HFF-Myc (cell line): ENCODE results near the gene OTP.

Experiments
- DNase-seq: peaks from one replicate; pipeline ENCODE4 v3.0.0-alpha.2; 2011; ENCODE audit warnings: low read depth; ENCODE audit errors: extremely low read depth
- H3K4me3 ChIP-seq: replicated peaks from 2 replicates; pipeline ENCODE4 v1.5.1; 2011; ENCODE audit warnings: low read depth, mild to moderate bottlenecking, control low read depth, low read length
- TF ChIP-seq, protein P1 (sequence below): IDR thresholded peaks from 2 replicates; pipeline ENCODE4 v1.5.1; 2012; ENCODE audit warnings: mild to moderate bottlenecking, low read depth, low read length, control low read depth; ENCODE audit errors: missing control alignments

The OTP gene

DNA sequence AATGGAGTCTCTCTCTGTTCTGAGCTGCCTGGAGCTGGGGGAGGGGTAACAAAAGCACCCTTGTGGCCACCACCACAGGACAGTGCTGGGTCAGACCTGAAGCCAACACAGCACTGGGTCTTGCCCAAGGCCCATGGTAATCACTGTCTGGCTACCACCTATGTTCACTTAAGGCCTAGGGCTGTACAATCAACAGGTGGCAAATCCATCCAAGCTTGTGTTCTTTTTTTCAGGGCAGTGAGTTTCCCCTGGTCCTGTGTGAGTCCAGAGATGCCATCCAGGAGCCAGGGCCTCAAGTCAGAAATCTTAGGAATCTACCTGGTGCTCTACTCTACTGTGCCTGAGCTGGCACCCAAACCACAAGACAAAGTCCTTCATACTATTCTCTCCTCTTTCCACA, 20.1 kb upstream of the OTP start:
- TF ChIP-seq, protein P1, sequence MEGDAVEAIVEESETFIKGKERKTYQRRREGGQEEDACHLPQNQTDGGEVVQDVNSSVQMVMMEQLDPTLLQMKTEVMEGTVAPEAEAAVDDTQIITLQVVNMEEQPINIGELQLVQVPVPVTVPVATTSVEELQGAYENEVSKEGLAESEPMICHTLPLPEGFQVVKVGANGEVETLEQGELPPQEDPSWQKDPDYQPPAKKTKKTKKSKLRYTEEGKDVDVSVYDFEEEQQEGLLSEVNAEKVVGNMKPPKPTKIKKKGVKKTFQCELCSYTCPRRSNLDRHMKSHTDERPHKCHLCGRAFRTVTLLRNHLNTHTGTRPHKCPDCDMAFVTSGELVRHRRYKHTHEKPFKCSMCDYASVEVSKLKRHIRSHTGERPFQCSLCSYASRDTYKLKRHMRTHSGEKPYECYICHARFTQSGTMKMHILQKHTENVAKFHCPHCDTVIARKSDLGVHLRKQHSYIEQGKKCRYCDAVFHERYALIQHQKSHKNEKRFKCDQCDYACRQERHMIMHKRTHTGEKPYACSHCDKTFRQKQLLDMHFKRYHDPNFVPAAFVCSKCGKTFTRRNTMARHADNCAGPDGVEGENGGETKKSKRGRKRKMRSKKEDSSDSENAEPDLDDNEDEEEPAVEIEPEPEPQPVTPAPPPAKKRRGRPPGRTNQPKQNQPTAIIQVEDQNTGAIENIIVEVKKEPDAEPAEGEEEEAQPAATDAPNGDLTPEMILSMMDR, result no peak
- no peak for DNase-seq
- H3K4me3 ChIP-seq, result no peak overlapping the region

DNA sequence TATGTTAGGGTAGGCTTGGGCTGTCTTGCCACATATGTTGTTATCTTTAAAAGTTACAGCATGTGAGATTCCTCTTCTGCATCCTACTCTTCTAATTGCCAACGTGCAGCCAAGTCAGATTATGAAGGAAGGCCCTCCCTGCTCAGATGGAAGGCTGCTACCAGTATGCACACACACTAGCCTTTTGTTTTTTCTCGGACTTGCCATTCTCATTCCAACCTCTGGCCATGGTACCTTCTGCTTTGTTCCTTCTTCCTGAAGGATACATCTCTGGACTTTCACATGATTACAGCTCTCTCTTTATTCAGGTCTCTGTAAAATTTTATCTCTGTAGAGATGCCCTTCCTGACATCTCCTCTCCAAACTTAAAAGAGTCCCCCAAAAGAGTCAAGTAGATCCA, 12.8 kb upstream of the OTP start:
- TF ChIP-seq, protein P1, result no peak
- DNase-seq, result no peak

DNA sequence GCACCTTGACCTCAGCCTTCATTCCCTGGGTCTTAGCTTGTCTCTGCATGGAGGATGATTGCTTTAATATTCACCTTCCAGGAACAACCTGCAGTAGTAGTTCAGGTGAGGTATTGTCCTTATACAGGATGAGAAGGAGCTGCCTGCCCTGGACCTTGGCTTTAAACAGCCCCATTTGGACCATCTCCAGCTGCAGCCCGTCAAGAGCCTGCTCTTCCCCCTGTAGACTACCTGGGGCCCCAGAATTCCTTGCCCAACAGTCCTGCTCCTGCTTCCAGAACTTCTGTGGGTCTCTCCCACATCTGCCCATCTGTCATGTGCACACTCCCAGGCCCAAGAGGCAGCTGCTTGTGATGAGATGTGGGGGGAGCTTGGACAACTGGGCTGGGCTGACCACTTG, 12.2 kb upstream of the OTP start:
- TF ChIP-seq, protein P1, result no peak
- H3K4me3 ChIP-seq, result no peak overlapping the region
- DNase-seq, result no peak

More for the DNA sequence above, 12.8 kb upstream of the OTP start:
- H3K4me3 ChIP-seq, result no peak overlapping the region

DNA sequence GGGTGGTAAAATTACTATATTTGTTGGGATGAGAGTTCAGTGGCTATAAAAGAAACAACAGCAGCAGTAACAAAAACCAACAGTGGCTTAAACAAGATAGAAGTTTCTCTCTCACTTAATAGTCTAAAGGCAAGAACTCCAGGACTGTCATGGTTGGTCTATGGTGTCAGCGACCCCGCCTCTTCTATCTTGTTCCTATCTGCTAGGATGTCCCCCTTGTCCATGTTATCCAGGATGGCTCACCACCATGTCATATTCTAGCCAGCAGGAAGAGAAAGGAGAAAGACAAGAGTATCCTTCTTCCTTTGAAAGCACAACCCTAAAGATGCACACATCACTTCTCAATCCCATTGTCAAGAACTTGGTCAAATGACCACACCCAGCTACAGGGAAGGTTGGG, 11.3 kb upstream of the OTP start:
- TF ChIP-seq, protein P1, result no peak
- H3K4me3 ChIP-seq, result no peak overlapping the region
- no peak for DNase-seq

DNA sequence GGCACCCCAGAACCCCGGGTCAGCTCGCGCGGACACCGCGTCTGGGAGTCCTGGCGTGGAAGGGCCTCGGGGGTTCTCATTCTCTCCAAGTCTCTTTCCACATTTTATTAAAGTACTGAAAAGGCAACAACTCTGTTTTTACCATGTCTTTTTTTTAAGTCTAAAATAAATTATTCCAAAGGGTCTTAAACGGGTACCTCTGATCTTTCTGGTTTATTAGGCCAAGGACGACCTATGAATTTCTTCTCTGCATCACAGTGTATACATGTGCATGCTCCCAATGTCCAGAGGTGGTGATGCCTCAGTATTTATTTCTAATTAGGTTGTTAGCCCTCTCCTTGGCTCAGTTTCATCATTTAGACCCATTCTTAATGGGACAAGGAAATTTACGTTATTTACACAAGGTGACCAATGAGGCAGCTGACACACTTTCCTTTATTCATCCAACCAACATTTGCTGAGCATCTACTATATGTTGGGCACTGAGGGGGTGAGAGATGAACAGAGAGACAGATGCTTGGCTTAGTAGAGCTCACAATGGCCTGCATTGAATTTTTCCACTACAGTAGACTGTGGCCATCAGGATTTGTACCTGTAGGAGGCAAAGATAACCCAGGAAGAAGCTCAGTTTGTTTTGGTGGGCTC, 7.6 kb upstream of the OTP start:
- no peak overlapping the region for H3K4me3 ChIP-seq
- DNase-seq, result no peak

DNA sequence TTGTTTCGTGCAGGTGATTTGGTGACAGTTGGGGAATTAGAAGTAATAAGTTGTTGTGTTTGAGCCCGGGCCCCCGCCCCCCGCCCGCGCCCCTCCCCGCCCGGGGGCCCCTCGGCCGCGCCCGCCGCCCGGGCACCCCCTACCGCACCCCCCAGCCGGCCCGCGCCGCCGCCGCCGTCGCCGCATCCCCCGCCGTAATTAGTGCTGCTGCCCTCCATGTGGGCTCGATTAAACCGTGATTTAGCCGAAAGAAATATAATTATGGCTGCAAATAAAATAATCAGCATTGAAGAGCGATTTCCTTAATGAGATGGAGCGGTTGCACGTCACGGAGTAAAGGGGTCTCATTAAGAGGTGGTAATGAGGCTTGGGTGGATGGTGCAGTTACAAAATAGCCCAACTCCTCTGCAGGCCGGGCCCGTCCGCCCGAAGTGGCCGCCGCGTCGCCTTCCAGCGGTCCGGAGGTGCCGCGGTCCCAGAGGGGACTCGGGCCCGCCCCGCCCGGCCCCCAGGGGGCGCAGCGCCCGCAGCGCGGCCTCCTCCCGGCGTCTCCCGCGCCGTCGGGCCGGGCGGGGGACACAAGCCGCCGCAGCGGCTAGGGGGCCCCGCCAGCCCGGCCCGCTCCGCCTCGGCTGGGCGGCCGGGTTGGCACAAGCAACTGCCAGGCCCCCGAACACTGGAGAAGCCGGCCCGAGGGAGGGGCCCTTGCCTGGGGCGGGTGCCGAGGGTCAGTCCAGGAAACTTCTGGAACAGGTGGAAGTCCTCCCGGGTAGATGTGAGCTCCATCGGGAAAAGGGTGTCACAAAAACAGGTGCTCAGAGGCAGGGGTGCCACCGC, 6.9 kb upstream of the OTP start:
- no peak for DNase-seq
- TF ChIP-seq, protein P1, result peak; percentile 37
- no peak overlapping the region for H3K4me3 ChIP-seq

More for the DNA sequence above, 7.6 kb upstream of the OTP start:
- TF ChIP-seq, protein P1, result no peak
